SK-N-SH (cell line): ENCODE data around the gene RERG. TPM values are rescaled to one million over a fixed set of nuclear protein-coding genes. Genes with fewer than 3 reads are reported as not detected.

Source experiments
- CTCF ChIA-PET: fragments of 300-600, 350-600 bp; formaldehyde crosslinking; extraction: SDS; loops from one replicate; lab custom pipeline; 2021; lab: Yijun Ruan, JAX
- POLR2A ChIA-PET: fragments of 350-600 bp; sonication (Branson Sonifier 250); formaldehyde crosslinking; extraction: SDS; loops from one replicate; lab custom pipeline; 2020; ENCODE audit warnings: antibody characterized with exemption, inconsistent platforms; lab: Yijun Ruan, JAX
- DNase-seq: peaks from one replicate; pipeline ENCODE4 v3.0.0; 2012
- H2AFZ ChIP-seq: fragments of 200-600 bp; sonication (generic); 2 replicates; pipeline ENCODE4 v1.8.1; 2016; ENCODE audit warnings: antibody characterized with exemption, mild to moderate bottlenecking, low read depth
- H3F3A ChIP-seq: fragments of 200-600 bp; sonication (generic); replicated peaks from 2 replicates; pipeline ENCODE3; 2016; ENCODE audit warnings: antibody characterized with exemption, mild to moderate bottlenecking; ENCODE audit not compliant: insufficient read depth
- H3K27ac ChIP-seq, 2 experiments: fragments of 200-500 bp in 1 of 2; fragments of 200-600 bp in 1 of 2; sonication (Bioruptor generic) in 1 of 2; sonication (generic), shearing (Covaris generic) in 1 of 2; 2 replicates each; pipeline versions ENCODE4 v1.5.1 to v1.6.1; 2014 to 2016; ENCODE audit warnings: low read depth in 2 of 2, inconsistent platforms in 1 of 2, low read length in 1 of 2, mild to moderate bottlenecking in 1 of 2, mixed read lengths in 1 of 2
- H3K27me3 ChIP-seq: fragments of 200-600 bp; sonication (generic), shearing (Covaris generic); 2 replicates; pipeline ENCODE4 v1.6.1; 2016; ENCODE audit warnings: mixed run types; ENCODE audit not compliant: insufficient read depth
- H3K36me3 ChIP-seq, 2 experiments: fragments of 200-500 bp in 1 of 2; fragments of 200-600 bp in 1 of 2; sonication (Bioruptor generic) in 1 of 2; sonication (generic) in 1 of 2; replicated peaks in 1 of 2; 2 replicates each; pipeline versions ENCODE3 to v1.5.1; 2014 to 2016; ENCODE audit warnings: low read length in 1 of 2, mild to moderate bottlenecking in 1 of 2; ENCODE audit not compliant: insufficient read depth in 2 of 2, control insufficient read depth in 1 of 2
- H3K4me1 ChIP-seq, 2 experiments: fragments of 200-500 bp in 1 of 2; fragments of 200-600 bp in 1 of 2; sonication (Bioruptor generic) in 1 of 2; sonication (generic), shearing (Covaris generic) in 1 of 2; 2 replicates each; pipeline versions ENCODE4 v1.5.1 to v1.6.1; 2014 to 2016; ENCODE audit warnings: low read depth in 1 of 2, low read length in 1 of 2, mixed run types in 1 of 2; ENCODE audit not compliant: insufficient read depth in 2 of 2, control insufficient read depth in 1 of 2
- H3K4me2 ChIP-seq: fragments of 200-600 bp; sonication (generic), shearing (Covaris generic); 2 replicates; pipeline ENCODE4 v1.6.1; 2017; ENCODE audit warnings: mixed run types
- H3K4me3 ChIP-seq, 2 experiments: fragments of 200-500 bp in 1 of 2; fragments of 200-600 bp in 1 of 2; sonication (Bioruptor generic) in 1 of 2; sonication (generic), shearing (Covaris generic) in 1 of 2; 2 replicates each; pipeline versions ENCODE4 v1.5.1 to v1.8.1; 2014 to 2016; ENCODE audit warnings: low read depth in 2 of 2, inconsistent platforms in 1 of 2, low read length in 1 of 2, mild to moderate bottlenecking in 1 of 2, mixed read lengths in 1 of 2, moderate library complexity in 1 of 2
- H3K79me2 ChIP-seq: fragments of 200-600 bp; sonication (generic); 2 replicates; pipeline ENCODE4 v1.8.1; 2017; ENCODE audit warnings: mild to moderate bottlenecking; ENCODE audit not compliant: insufficient read depth
- H3K9ac ChIP-seq: fragments of 200-600 bp; sonication (generic); 2 replicates; pipeline ENCODE4 v1.6.1; 2017; ENCODE audit warnings: mixed run types
- H3K9me2 ChIP-seq: fragments of 200-600 bp; sonication (generic); 2 replicates; pipeline ENCODE4 v1.6.1; 2017; ENCODE audit warnings: mixed run types
- H3K9me3 ChIP-seq: fragments of 200-600 bp; sonication (generic); 2 replicates; pipeline ENCODE4 v1.6.1; 2017; ENCODE audit warnings: mixed run types, mild to moderate bottlenecking, moderate library complexity
- H4K20me1 ChIP-seq: fragments of 200-600 bp; sonication (generic); 2 replicates; pipeline ENCODE4 v1.6.1; 2017; ENCODE audit warnings: mild to moderate bottlenecking, mixed run types; ENCODE audit not compliant: insufficient read depth
- CHD2 ChIP-seq: fragments of 150-350 bp; IDR thresholded peaks from 2 replicates; pipeline ENCODE4 v1.6.1; 2018; ENCODE audit warnings: low read length; ENCODE audit not compliant: partially characterized antibody
- EP300 ChIP-seq, 2 experiments: IDR thresholded peaks; 2 replicates each; pipeline versions ENCODE4 v1.4.0 to v1.6.1; 2012; ENCODE audit warnings: borderline replicate concordance in 1 of 2, low read depth in 1 of 2, low read length in 1 of 2
- GATA2 ChIP-seq: sonication (generic); formaldehyde crosslinking; IDR thresholded peaks from 2 replicates; pipeline ENCODE4 v1.5.0; 2020; ENCODE audit warnings: mild to moderate bottlenecking, missing genetic modification reagents
- MXI1 ChIP-seq: IDR thresholded peaks from 2 replicates; pipeline ENCODE4 v1.6.1; 2012; ENCODE audit warnings: mild to moderate bottlenecking, low read depth, low read length, improper control_type of control experiment
- NFIC ChIP-seq: IDR thresholded peaks from 2 replicates; pipeline ENCODE4 v1.4.0; 2012; ENCODE audit warnings: borderline replicate concordance
- NRF1 ChIP-seq: IDR thresholded peaks from 2 replicates; pipeline ENCODE4 v1.6.1; 2012; ENCODE audit warnings: low read depth, mild to moderate bottlenecking, low read length
- POLR2AphosphoS5 ChIP-seq: IDR thresholded peaks from 2 replicates; pipeline ENCODE4 v1.6.1; 2012; ENCODE audit warnings: low read depth, low read length
- RAD21 ChIP-seq: IDR thresholded peaks from 2 replicates; pipeline ENCODE4 v1.6.1; 2012; ENCODE audit warnings: mild to moderate bottlenecking, low read length
- TAF1 ChIP-seq: IDR thresholded peaks from 2 replicates; pipeline ENCODE4 v1.6.1; 2012; ENCODE audit warnings: low read depth, mild to moderate bottlenecking, low read length, moderate library complexity, borderline replicate concordance
- TCF12 ChIP-seq: IDR thresholded peaks from 2 replicates; pipeline ENCODE4 v1.4.0; 2012
- TEAD4 ChIP-seq: IDR thresholded peaks from 2 replicates; pipeline ENCODE4 v1.4.0; 2012; ENCODE audit warnings: mild to moderate bottlenecking, borderline replicate concordance; ENCODE audit not compliant: insufficient read depth
- WGBS: methylation state at CpG from one replicate; pipeline ENCODE4 v1.1.6; 2017; ENCODE audit warnings: low lambda C conversion rate; 5-methylcytosine and 5-hydroxymethylcytosine counted together
- polyA plus RNA-seq, 3 experiments: library from polyadenylated mRNA; depleted of rRNA; stranded (reverse); fragments of >200 nt; gene quantifications; 2 replicates each; pipeline ENCODE4 v1.2.3, GENCODE V29; 2012
- TF ChIP-seq, protein P1 (sequence below): IDR thresholded peaks from 2 replicates; pipeline ENCODE4 v1.4.0; 2012; ENCODE audit warnings: low read depth
- TF ChIP-seq, protein P2 (sequence below): fragments of 150-350 bp; IDR thresholded peaks from 2 replicates; pipeline ENCODE4 v1.6.1; 2017; ENCODE audit warnings: antibody characterized with exemption, low read length, low read depth, borderline replicate concordance
- TF ChIP-seq, protein P3 (sequence below): fragments of 150-350 bp; IDR thresholded peaks from 2 replicates; pipeline ENCODE4 v1.6.1; 2016; ENCODE audit warnings: mild to moderate bottlenecking, low read depth, low read length
- TF ChIP-seq, protein P4 (sequence below): IDR thresholded peaks from 2 replicates; pipeline ENCODE4 v1.4.0; 2012; ENCODE audit warnings: low read depth, borderline replicate concordance

RERG gene
- polyA plus RNA-seq, 1 of the 3 experiments (the other 2 are of a cell fraction), result 0.49 TPM

DNA sequence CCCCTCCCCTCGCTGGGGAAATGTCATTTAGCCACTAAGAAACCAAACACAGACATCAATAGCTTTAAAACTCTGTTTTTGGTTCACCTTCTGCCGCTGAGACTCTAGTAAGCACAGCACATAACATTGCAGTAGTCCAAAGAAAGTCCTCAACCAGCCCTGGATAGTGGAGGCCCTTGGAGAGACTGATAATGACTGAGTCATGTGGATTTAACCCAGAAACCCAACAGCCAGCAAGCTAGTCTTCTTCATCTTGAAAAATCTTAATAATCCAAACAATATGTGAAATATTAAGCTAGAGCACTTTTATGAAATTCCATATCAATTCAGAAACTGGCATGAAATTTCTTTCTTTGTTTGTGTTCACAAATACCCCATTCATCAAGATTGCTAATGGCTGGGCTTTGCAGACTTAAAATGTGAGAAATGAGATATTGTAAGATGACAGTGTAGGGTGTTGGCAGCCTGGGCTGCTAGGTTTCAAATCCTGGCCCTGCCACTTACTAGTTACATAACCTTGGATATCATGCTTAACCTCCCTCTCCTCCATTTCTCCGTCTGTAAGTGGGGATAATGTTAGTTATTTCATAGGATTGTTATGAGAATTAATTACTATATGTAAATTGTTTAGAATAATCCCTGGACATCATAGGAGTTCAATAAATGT lies 40.1 kb downstream of the RERG start:
- no peak overlapping the region for H3K27ac ChIP-seq
- no peaks in the 10 kb centered on the region for H3K9me3 ChIP-seq
- no peaks in the 10 kb centered on the region for H3K79me2 ChIP-seq
- H3K36me3 ChIP-seq, result no peaks in the 10 kb centered on the region
- H3K4me1 ChIP-seq, result no peaks in the 10 kb centered on the region
- H3F3A ChIP-seq, result no peaks in the 10 kb centered on the region
- TF ChIP-seq TEAD4, result no peak
- TF ChIP-seq, protein P1, sequence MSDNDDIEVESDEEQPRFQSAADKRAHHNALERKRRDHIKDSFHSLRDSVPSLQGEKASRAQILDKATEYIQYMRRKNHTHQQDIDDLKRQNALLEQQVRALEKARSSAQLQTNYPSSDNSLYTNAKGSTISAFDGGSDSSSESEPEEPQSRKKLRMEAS, result no peak
- no peak for TF ChIP-seq POLR2AphosphoS5
- no peak for TF ChIP-seq GATA2 (CRISPR knock-in tag)
- TF ChIP-seq CHD2, result no peak
- TF ChIP-seq, protein P2, sequence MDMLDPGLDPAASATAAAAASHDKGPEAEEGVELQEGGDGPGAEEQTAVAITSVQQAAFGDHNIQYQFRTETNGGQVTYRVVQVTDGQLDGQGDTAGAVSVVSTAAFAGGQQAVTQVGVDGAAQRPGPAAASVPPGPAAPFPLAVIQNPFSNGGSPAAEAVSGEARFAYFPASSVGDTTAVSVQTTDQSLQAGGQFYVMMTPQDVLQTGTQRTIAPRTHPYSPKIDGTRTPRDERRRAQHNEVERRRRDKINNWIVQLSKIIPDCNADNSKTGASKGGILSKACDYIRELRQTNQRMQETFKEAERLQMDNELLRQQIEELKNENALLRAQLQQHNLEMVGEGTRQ, result no peak
- TF ChIP-seq TCF12, result no peak
- no peak for TF ChIP-seq MXI1
- TF ChIP-seq, protein P3, sequence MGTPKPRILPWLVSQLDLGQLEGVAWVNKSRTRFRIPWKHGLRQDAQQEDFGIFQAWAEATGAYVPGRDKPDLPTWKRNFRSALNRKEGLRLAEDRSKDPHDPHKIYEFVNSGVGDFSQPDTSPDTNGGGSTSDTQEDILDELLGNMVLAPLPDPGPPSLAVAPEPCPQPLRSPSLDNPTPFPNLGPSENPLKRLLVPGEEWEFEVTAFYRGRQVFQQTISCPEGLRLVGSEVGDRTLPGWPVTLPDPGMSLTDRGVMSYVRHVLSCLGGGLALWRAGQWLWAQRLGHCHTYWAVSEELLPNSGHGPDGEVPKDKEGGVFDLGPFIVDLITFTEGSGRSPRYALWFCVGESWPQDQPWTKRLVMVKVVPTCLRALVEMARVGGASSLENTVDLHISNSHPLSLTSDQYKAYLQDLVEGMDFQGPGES, result no peak
- no peak for TF ChIP-seq EP300 (IDR thresholded peaks at IDR 0.05; ENCODE audit: borderline replicate concordance in 1 of 2, low read depth in 1 of 2, low read length in 1 of 2)
- TF ChIP-seq TAF1, result no peak
- TF ChIP-seq, protein P4, sequence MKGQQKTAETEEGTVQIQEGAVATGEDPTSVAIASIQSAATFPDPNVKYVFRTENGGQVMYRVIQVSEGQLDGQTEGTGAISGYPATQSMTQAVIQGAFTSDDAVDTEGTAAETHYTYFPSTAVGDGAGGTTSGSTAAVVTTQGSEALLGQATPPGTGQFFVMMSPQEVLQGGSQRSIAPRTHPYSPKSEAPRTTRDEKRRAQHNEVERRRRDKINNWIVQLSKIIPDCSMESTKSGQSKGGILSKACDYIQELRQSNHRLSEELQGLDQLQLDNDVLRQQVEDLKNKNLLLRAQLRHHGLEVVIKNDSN, result no peak
- TF ChIP-seq RAD21, result no peak
- TF ChIP-seq NFIC, result no peak
- no peak for TF ChIP-seq NRF1
- ChIA-PET CTCF (interaction anchor here (1.1 to 3.2 kb wide), 2 partner anchors 40 to 95 kb away, joined by 3 to 20 read pairs; partner anchors contain the start of gene RERG), POLR2A (no interaction called here)
- H3K4me3 ChIP-seq, result no peak overlapping the region
- no peaks in the 10 kb centered on the region; the same call in 1 of the 2 replicates for H3K27me3 ChIP-seq
- 6% methylated on average over 3 of the region's 3 CpGs for WGBS
- no peak overlapping the region for H3K4me2 ChIP-seq
- no peaks in the 10 kb centered on the region for H4K20me1 ChIP-seq
- H2AFZ ChIP-seq, result no peak overlapping the region
- DNase-seq, result no peak
- no peak overlapping the region for H3K9ac ChIP-seq
- H3K9me2 ChIP-seq, result no peaks in the 10 kb centered on the region
